ENCODE data around the gene LSS. TPM values are rescaled to one million over a fixed set of nuclear protein-coding genes. Genes with fewer than 3 reads are reported as not detected.

LSS gene
- total RNA-seq, 4 donors from 2014 or later = 53.2 to 75.2 (median 62.3) TPM

- Histone ChIP-seq H3K4me1 (peaks cover 11% of the 10 kb centered on the region in 4 donors), H3K36me3 (no peaks in the 10 kb centered on the region), H3K27me3 (peaks cover 14% of the 10 kb centered on the region), H3K4me3 (no peak overlapping the region), H3K27ac (no peak overlapping the region), H3K9me3 (no peaks in the 10 kb centered on the region)
- DNase-seq = peak; percentile 4
- in situ Hi-C loops (cut with MboI; ENCODE audit: low pct_ligation_motif_present in 1 of 4, low pct_unique_long_range_greater_than_20kb in 1 of 4, low sequenced_read_pairs in 3 of 4) = no loop called here
- TF ChIP-seq CTCF (IDR thresholded peaks at IDR 0.05) (no peak), POLR2AphosphoS5 (IDR thresholded peaks at IDR 0.05) (no peak), EP300 (IDR thresholded peaks at IDR 0.05; ENCODE audit: low read depth) (no peak), POLR2A (IDR thresholded peaks at IDR 0.05) (no peak)
- intact Hi-C loops (cut with DNase I; ENCODE audit: low total_unique reads) = no loop called here
- 83 to 100% methylated on average over 7 to 12 of the region's 12 CpGs for WGBS, 2 donors (ENCODE audit: low coverage in 1 of 2)
Measured at GRCh38 chr21:46157396-46157986, 71.1 kb downstream of the LSS start.

- DNase-seq = no peak
- Histone ChIP-seq H3K27me3 (peaks cover 7% of the 10 kb centered on the region), H3K27ac (no peak overlapping the region), H3K4me3 (no peak overlapping the region), H3K9me3 (no peaks in the 10 kb centered on the region), H3K36me3 (no peaks in the 10 kb centered on the region), H3K4me1 (peaks cover 11% of the 10 kb centered on the region in 4 donors)
- in situ Hi-C loops (cut with MboI; ENCODE audit: low pct_ligation_motif_present in 1 of 4, low pct_unique_long_range_greater_than_20kb in 1 of 4, low sequenced_read_pairs in 3 of 4) (no loop called here), intact Hi-C loops (cut with DNase I; ENCODE audit: low total_unique reads) (no loop called here)
- WGBS, 2 donors (ENCODE audit: low coverage in 1 of 2) = 91 to 100% methylated on average over 1 to 10 of the region's 10 CpGs
- TF ChIP-seq POLR2AphosphoS5 (IDR thresholded peaks at IDR 0.05) = no peak
- no peak for TF ChIP-seq CTCF (IDR thresholded peaks at IDR 0.05)
- TF ChIP-seq EP300 (IDR thresholded peaks at IDR 0.05; ENCODE audit: low read depth) = no peak
- TF ChIP-seq POLR2A (IDR thresholded peaks at IDR 0.05) = no peak
Measured at GRCh38 chr21:46156678-46157077, 71.9 kb downstream of the LSS start.

- intact Hi-C loops (cut with DNase I; ENCODE audit: low total_unique reads) (no loop called here), in situ Hi-C loops (cut with MboI; ENCODE audit: low pct_ligation_motif_present in 1 of 4, low pct_unique_long_range_greater_than_20kb in 1 of 4, low sequenced_read_pairs in 3 of 4) (no loop called here)
- peaks cover 10 to 11% (median 11%) of the 10 kb centered on the region in 4 donors for H3K4me1 ChIP-seq
- no peaks in the 10 kb centered on the region for H3K9me3 ChIP-seq
- H3K4me3 ChIP-seq = no peak overlapping the region
- TF ChIP-seq POLR2A (IDR thresholded peaks at IDR 0.05) (no peak), CTCF (IDR thresholded peaks at IDR 0.05) (no peak), POLR2AphosphoS5 (IDR thresholded peaks at IDR 0.05) (no peak)
- peaks cover 3% of the 10 kb centered on the region for H3K27me3 ChIP-seq
- 83 to 91% methylated on average over 6 to 7 of the region's 7 CpGs for WGBS, 2 donors (ENCODE audit: low coverage in 1 of 2)
- no peak for DNase-seq
- H3K36me3 ChIP-seq = no peaks in the 10 kb centered on the region
- no peak overlapping the region for H3K27ac ChIP-seq
Measured at GRCh38 chr21:46156378-46156645, 72.3 kb downstream of the LSS start.

GRCh38 chr21:46155514-46156377 is 72.8 kb downstream of the LSS start, which contains the start of gene FTCD:
TSS of gene FTCD (minus strand) at chr21:46155579. CDS start at chr21:46155523, 56 bp downstream.
- 86 to 89% methylated on average over 8 to 29 of the region's 34 CpGs for WGBS, 2 donors (ENCODE audit: low coverage in 1 of 2)
- no peaks in the 10 kb centered on the region for H3K36me3 ChIP-seq
- TF ChIP-seq POLR2AphosphoS5 (IDR thresholded peaks at IDR 0.05) (no peak), POLR2A (IDR thresholded peaks at IDR 0.05) (no peak), CTCF (IDR thresholded peaks at IDR 0.05) (no peak), EP300 (IDR thresholded peaks at IDR 0.05; ENCODE audit: low read depth) (no peak)
- no peak for DNase-seq
- in situ Hi-C loops (cut with MboI; ENCODE audit: low pct_ligation_motif_present in 1 of 4, low pct_unique_long_range_greater_than_20kb in 1 of 4, low sequenced_read_pairs in 3 of 4) (no loop called here), intact Hi-C loops (cut with DNase I; ENCODE audit: low total_unique reads) (no loop called here)
- no peak within 1 kb of the TSS for H3K27ac ChIP-seq
- no peak within 1 kb of the TSS for H3K4me3 ChIP-seq
- H3K4me1 ChIP-seq = peaks cover 8 to 11% (median 11%) of the 10 kb centered on the region in 4 donors
- H3K27me3 ChIP-seq = no peaks in the 10 kb centered on the region
- no peaks in the 10 kb centered on the region for H3K9me3 ChIP-seq

Data from transverse colon (tissue), 4 donors.